HEK293 (cell line): ENCODE measurements around the gene NCOA6.
A peak's percentile ranks its signal among the peaks of the same experiment; 100 is the strongest.
"Not testable (repeated sequence)": the region's sequence is repeated elsewhere in the genome, so short reads cannot be mapped to it uniquely, and the experiment has no call there.

Experiments
- CTCF ChIA-PET: fragments of 350-600 bp; formaldehyde crosslinking; extraction: SDS; loops from one replicate; lab custom pipeline; 2021; ENCODE audit warnings: antibody characterized with exemption; lab: Yijun Ruan, JAX
- POLR2A ChIA-PET: fragments of 300-600 bp; formaldehyde crosslinking; extraction: SDS; loops from one replicate; lab custom pipeline; 2020; ENCODE audit warnings: antibody characterized with exemption, inconsistent platforms; lab: Yijun Ruan, JAX
- H3K27ac ChIP-seq: fragments of 200-500 bp; sonication (Bioruptor generic); 2 replicates; pipeline ENCODE4 v1.5.1; 2014; ENCODE audit warnings: low read depth, low read length, control low read depth, inconsistent platforms; ENCODE audit errors: extremely low read depth
- H3K36me3 ChIP-seq, 2 experiments: fragments of 200-500 bp in 1 of 2; sonication (Bioruptor generic) in 1 of 2; 1 replicate in 1 of 2; 2 replicates in 1 of 2; pipeline ENCODE4 v1.5.1; 2014 to 2017; ENCODE audit warnings: inconsistent platforms in 2 of 2, low read length in 2 of 2; ENCODE audit not compliant: control insufficient read depth in 2 of 2, insufficient read depth in 1 of 2
- H3K4me1 ChIP-seq: fragments of 200-500 bp; sonication (Bioruptor generic); 2 replicates; pipeline ENCODE4 v1.5.1; 2014; ENCODE audit warnings: mild to moderate bottlenecking, low read length, inconsistent platforms; ENCODE audit not compliant: control insufficient read depth, insufficient read depth
- H3K4me3 ChIP-seq: 2 replicates; pipeline ENCODE4 v1.5.1; 2011; ENCODE audit warnings: low read depth, mild to moderate bottlenecking, control low read depth, low read length, moderate library complexity
- H3K9me3 ChIP-seq: fragments of 200-500 bp; sonication (Bioruptor generic); 2 replicates; pipeline ENCODE4 v1.5.1; 2014; ENCODE audit warnings: low read depth, low read length, inconsistent platforms; ENCODE audit not compliant: control insufficient read depth, insufficient read depth
- BCL11B ChIP-seq: fragments of 450-650 bp; formaldehyde crosslinking; IDR thresholded peaks from 2 replicates; pipeline ENCODE4 v1.5.1; 2016; ENCODE audit warnings: low read depth, missing biosample characterization, missing genetic modification characterization
- GLI4 ChIP-seq: fragments of 450-650 bp; formaldehyde crosslinking; IDR thresholded peaks from 2 replicates; pipeline ENCODE4 v1.5.1; 2016; ENCODE audit warnings: missing biosample characterization, missing genetic modification characterization
- GLIS2 ChIP-seq: fragments of 450-650 bp; formaldehyde crosslinking; IDR thresholded peaks from 2 replicates; pipeline ENCODE4 v1.5.1; 2016; ENCODE audit warnings: missing biosample characterization, missing genetic modification characterization
- SP7 ChIP-seq: fragments of 450-650 bp; formaldehyde crosslinking; IDR thresholded peaks from 2 replicates; pipeline ENCODE4 v1.5.1; 2016; ENCODE audit warnings: missing biosample characterization, missing genetic modification characterization
- ZBTB17 ChIP-seq: fragments of 450-650 bp; formaldehyde crosslinking; IDR thresholded peaks from 2 replicates; pipeline ENCODE4 v1.5.1; 2016; ENCODE audit warnings: missing biosample characterization, missing genetic modification characterization
- ZBTB8A ChIP-seq: fragments of 450-650 bp; formaldehyde crosslinking; IDR thresholded peaks from 2 replicates; pipeline ENCODE4 v1.5.1; 2016; ENCODE audit warnings: missing biosample characterization, missing genetic modification characterization
- ZFHX2 ChIP-seq: fragments of 450-650 bp; formaldehyde crosslinking; conservative IDR thresholded peaks from 2 replicates; pipeline ENCODE4 v1.5.1; 2016; ENCODE audit warnings: missing biosample characterization, missing genetic modification characterization
- ZFP37 ChIP-seq: fragments of 450-650 bp; formaldehyde crosslinking; IDR thresholded peaks from 2 replicates; pipeline ENCODE4 v1.5.1; 2016; ENCODE audit warnings: missing biosample characterization, missing genetic modification characterization
- ZIC2 ChIP-seq: fragments of 450-650 bp; formaldehyde crosslinking; IDR thresholded peaks from 2 replicates; pipeline ENCODE4 v1.5.1; 2016; ENCODE audit warnings: missing biosample characterization, missing genetic modification characterization
- ZNF121 ChIP-seq: fragments of 450-650 bp; formaldehyde crosslinking; IDR thresholded peaks from 2 replicates; pipeline ENCODE4 v1.5.1; 2016; ENCODE audit warnings: missing biosample characterization, missing genetic modification characterization
- ZNF157 ChIP-seq: fragments of 450-650 bp; formaldehyde crosslinking; IDR thresholded peaks from 2 replicates; pipeline ENCODE4 v1.5.1; 2016; ENCODE audit warnings: missing biosample characterization, missing genetic modification characterization
- ZNF302 ChIP-seq: fragments of 450-650 bp; formaldehyde crosslinking; IDR thresholded peaks from 2 replicates; pipeline ENCODE4 v1.5.1; 2016; ENCODE audit warnings: missing biosample characterization, missing genetic modification characterization, low read depth
- ZNF544 ChIP-seq: fragments of 450-650 bp; formaldehyde crosslinking; IDR thresholded peaks from 2 replicates; pipeline ENCODE4 v1.5.0; 2017; ENCODE audit warnings: missing biosample characterization, missing genetic modification characterization
- ZNF548 ChIP-seq: fragments of 450-650 bp; formaldehyde crosslinking; IDR thresholded peaks from 2 replicates; pipeline ENCODE4 v1.5.1; 2016; ENCODE audit warnings: missing biosample characterization, missing genetic modification characterization
- ZNF629 ChIP-seq: fragments of 450-650 bp; formaldehyde crosslinking; IDR thresholded peaks from 2 replicates; pipeline ENCODE4 v1.5.1; 2017; ENCODE audit warnings: missing biosample characterization, missing genetic modification characterization
- ZNF654 ChIP-seq: fragments of 450-650 bp; formaldehyde crosslinking; IDR thresholded peaks from 2 replicates; pipeline ENCODE4 v1.5.1; 2016; ENCODE audit warnings: low read depth, missing biosample characterization, missing genetic modification characterization
- ZNF830 ChIP-seq: fragments of 450-650 bp; IDR thresholded peaks from 2 replicates; pipeline ENCODE4 v1.5.0; 2018; ENCODE audit warnings: missing biosample characterization, missing genetic modification characterization, low read depth, mild to moderate bottlenecking, moderate library complexity
- ZNF843 ChIP-seq: fragments of 450-650 bp; formaldehyde crosslinking; IDR thresholded peaks from 2 replicates; pipeline ENCODE4 v1.5.1; 2016; ENCODE audit warnings: missing biosample characterization, missing genetic modification characterization
- TF ChIP-seq, protein P1 (sequence below): fragments of 450-650 bp; formaldehyde crosslinking; IDR thresholded peaks from 2 replicates; pipeline ENCODE4 v1.5.1; 2016; ENCODE audit warnings: missing biosample characterization, missing genetic modification characterization, borderline replicate concordance
- TF ChIP-seq, protein P2 (sequence below): fragments of 450-650 bp; formaldehyde crosslinking; IDR thresholded peaks from 2 replicates; pipeline ENCODE4 v1.5.1; 2017; ENCODE audit warnings: missing biosample characterization, missing genetic modification characterization

Gene NCOA6

DNA sequence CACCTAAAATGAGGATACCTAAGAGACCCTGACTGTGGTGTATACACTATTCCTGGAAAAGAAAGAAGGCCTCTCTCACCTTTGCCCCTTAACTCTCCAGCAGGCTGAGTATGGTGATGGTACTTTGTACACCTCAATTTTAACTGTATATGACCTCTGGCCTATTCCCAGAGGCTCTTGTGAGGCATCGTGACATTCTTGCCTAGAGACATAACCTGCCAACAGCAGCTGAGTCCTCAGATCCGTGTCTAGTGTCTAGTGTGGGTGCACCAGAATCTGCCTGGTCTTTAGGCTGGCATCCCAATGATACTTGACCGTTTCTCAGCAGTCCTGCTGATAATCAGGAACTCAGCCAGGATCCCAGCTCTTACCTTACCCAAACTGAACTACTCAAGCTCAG lies 101.3 kb downstream of the NCOA6 start (continued):
- TF ChIP-seq ZNF121 (tag by site-specific recombination) (no peak), ZFHX2 (tag by site-specific recombination) (no peak), GLI4 (tag by site-specific recombination) (no peak), ZNF843 (tag by site-specific recombination) (no peak), ZNF302 (tag by site-specific recombination) (no peak), ZFP37 (tag by site-specific recombination) (no peak), ZNF548 (tag by site-specific recombination) (no peak)
- TF ChIP-seq, protein P1, sequence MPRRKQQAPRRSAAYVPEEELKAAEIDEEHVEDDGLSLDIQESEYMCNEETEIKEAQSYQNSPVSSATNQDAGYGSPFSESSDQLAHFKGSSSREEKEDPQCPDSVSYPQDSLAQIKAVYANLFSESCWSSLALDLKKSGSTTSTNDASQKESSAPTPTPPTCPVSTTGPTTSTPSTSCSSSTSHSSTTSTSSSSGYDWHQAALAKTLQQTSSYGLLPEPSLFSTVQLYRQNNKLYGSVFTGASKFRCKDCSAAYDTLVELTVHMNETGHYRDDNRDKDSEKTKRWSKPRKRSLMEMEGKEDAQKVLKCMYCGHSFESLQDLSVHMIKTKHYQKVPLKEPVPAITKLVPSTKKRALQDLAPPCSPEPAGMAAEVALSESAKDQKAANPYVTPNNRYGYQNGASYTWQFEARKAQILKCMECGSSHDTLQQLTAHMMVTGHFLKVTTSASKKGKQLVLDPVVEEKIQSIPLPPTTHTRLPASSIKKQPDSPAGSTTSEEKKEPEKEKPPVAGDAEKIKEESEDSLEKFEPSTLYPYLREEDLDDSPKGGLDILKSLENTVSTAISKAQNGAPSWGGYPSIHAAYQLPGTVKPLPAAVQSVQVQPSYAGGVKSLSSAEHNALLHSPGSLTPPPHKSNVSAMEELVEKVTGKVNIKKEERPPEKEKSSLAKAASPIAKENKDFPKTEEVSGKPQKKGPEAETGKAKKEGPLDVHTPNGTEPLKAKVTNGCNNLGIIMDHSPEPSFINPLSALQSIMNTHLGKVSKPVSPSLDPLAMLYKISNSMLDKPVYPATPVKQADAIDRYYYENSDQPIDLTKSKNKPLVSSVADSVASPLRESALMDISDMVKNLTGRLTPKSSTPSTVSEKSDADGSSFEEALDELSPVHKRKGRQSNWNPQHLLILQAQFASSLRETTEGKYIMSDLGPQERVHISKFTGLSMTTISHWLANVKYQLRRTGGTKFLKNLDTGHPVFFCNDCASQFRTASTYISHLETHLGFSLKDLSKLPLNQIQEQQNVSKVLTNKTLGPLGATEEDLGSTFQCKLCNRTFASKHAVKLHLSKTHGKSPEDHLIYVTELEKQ (tag by site-specific recombination), result no peak
- TF ChIP-seq, all 188 proteins: peak for 0

DNA sequence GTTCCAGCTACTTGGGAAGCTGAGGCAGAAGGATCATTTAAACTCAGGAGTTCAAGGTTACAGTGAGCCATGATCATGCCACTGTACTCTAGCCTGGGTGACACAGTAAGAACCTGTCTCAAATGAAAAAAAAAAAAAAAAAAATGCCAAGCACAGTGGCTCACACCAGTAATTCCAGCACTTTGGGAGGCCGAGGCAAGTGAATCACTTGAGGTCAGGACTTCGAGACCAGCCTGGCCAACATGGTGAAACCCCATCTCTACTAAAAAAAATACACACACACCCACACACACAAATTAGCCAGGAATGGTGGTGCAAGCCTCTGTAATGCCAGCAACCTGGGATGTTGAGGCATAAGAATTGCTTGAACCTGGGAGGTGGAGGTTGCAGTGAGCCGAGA lies 102.9 kb downstream of the NCOA6 start:
- H3K4me3 ChIP-seq, H3K9me3 ChIP-seq, CTCF ChIA-PET: not testable (repeated sequence)
- H3K36me3 ChIP-seq, result peaks cover 10 to 48% of the 10 kb centered on the region in 2 experiments
- POLR2A ChIA-PET, result interaction anchor here (0.7 kb wide), 1 partner anchor 139 kb away, joined by 8 read pairs; no protein-coding TSS in a partner anchor
- TF ChIP-seq ZFHX2 (tag by site-specific recombination), result peak; percentile 36; the same call in 1 of the 2 replicates
- TF ChIP-seq, all 188 proteins: peak for 1; not testable (repeated sequence) for 187
- not testable (repeated sequence) for H3K27ac ChIP-seq, H3K4me1 ChIP-seq

DNA sequence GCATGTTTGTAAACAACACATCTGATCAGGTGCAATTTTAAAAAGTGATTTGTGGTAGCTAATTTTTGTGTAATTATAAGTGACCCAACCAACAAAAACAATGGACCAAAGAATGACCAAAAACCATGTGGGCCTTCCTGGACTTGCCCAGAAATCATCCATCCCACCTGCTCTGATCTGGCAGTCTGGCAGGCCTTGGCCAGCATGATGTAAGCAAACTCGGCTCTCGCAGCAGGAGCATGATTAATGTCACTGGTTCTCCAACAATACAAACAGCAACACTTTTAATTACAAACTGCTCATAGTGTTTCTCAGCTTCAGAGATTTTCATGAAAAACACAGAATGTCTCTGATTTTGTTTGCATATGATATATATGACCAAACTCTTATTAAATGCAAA lies 105.2 kb downstream of the NCOA6 start:
- Histone ChIP-seq H3K36me3 (peaks cover 0 to 40% of the 10 kb centered on the region in 2 experiments), H3K27ac (no peak overlapping the region), H3K4me3 (no peak overlapping the region), H3K9me3 (no peaks in the 10 kb centered on the region), H3K4me1 (no peaks in the 10 kb centered on the region)
- TF ChIP-seq SP7, result 0 out of 2 replicates have a peak, but pooled peaks have one; percentile 36
- TF ChIP-seq ZIC2 (tag by site-specific recombination), result peak; percentile 31; the same call in 1 of the 2 replicates
- no peak for TF ChIP-seq ZNF830 (tag by site-specific recombination)
- peak; percentile 41; the same call in 1 of the 2 replicates for TF ChIP-seq ZNF629 (tag by site-specific recombination)
- TF ChIP-seq ZNF654, result no peak
- TF ChIP-seq ZBTB8A, result no peak
- TF ChIP-seq ZNF157 (tag by site-specific recombination), result no peak
- TF ChIP-seq ZBTB17 (tag by site-specific recombination), result peak; percentile 37; the same call in 1 of the 2 replicates
- no peak for TF ChIP-seq ZNF544 (tag by site-specific recombination)
- TF ChIP-seq GLIS2 (tag by site-specific recombination), result no peak
- no peak for TF ChIP-seq BCL11B (tag by site-specific recombination)
- TF ChIP-seq, protein P2, sequence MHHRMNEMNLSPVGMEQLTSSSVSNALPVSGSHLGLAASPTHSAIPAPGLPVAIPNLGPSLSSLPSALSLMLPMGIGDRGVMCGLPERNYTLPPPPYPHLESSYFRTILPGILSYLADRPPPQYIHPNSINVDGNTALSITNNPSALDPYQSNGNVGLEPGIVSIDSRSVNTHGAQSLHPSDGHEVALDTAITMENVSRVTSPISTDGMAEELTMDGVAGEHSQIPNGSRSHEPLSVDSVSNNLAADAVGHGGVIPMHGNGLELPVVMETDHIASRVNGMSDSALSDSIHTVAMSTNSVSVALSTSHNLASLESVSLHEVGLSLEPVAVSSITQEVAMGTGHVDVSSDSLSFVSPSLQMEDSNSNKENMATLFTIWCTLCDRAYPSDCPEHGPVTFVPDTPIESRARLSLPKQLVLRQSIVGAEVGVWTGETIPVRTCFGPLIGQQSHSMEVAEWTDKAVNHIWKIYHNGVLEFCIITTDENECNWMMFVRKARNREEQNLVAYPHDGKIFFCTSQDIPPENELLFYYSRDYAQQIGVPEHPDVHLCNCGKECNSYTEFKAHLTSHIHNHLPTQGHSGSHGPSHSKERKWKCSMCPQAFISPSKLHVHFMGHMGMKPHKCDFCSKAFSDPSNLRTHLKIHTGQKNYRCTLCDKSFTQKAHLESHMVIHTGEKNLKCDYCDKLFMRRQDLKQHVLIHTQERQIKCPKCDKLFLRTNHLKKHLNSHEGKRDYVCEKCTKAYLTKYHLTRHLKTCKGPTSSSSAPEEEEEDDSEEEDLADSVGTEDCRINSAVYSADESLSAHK (tag by site-specific recombination), result no peak
- CTCF ChIA-PET, result interaction anchor here (0.7 to 1.6 kb wide), 2 partner anchors 10 to 12 kb away, joined by 3 to 5 read pairs; no protein-coding TSS in a partner anchor
- POLR2A ChIA-PET, result no interaction called here

DNA sequence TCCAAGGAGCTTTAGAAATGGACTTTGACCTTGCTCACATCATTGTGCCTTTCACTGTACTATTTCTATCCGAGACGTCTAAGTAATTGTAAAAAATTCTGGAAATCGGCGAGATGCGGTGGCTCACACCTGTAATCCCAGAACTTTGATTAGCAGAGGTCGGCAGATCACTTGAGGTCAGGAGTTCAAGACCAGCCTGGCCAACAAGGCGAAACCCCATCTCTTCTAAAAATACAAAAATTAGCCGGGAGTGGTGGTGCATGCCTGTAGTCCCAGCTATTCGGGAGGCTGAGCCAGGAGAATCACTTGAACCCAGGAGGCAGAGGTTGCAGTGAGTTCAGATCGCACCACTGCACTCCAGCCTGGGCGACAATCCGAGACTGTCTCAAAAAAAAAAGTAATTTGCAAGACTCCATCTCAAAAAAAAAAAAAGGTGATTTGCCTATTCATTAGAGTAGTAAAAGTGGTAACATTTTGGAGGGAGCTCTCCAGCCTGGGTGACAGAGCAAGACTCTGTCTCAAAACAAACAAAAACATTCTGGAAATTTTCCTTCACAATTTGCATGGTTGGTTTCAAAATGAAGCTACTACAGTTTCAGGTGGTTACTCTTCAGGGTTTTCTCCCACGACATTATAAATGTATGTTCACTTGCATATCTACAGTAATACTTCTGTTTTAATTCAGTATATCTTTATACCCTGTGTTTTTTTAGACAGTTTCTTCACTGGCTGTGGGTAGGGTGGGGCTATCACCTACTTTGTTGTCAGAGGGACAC lies 106.0 kb downstream of the NCOA6 start:
- peaks cover 0 to 42% of the 10 kb centered on the region in 2 experiments for H3K36me3 ChIP-seq
- H3K4me1 ChIP-seq, H3K27ac ChIP-seq, H3K9me3 ChIP-seq, POLR2A ChIA-PET, H3K4me3 ChIP-seq: not testable (repeated sequence)
- CTCF ChIA-PET, result interaction anchor here (0.7 to 1.6 kb wide), 3 partner anchors 10 to 50 kb away, joined by 3 to 5 read pairs (median 3); no protein-coding TSS in a partner anchor
